Heart left ventricle (tissue), 16 donors: Measurements from ENCODE around the gene DHRS3. TPM values are rescaled to one million over a fixed set of nuclear protein-coding genes. Genes with fewer than 3 reads are reported as not detected.
"Not testable (repeated sequence)": the region's sequence is repeated elsewhere in the genome, so short reads cannot be mapped to it uniquely, and the experiment has no call there.

Experiments
- ATAC-seq, 4 donors: fragments of 200-7000 bp; cut with Tn5 transposase; one replicate each; pipeline ENCODE4 v1.9.1; 2020 to 2022; ENCODE audit warnings: moderate library complexity in 4 of 4, mild to moderate bottlenecking in 3 of 4, moderate number of reproducible peaks in 1 of 4
- DNase-seq, 5 donors: peaks; one replicate each; pipeline ENCODE4 v3.0.0-alpha.2; 2020
- H3K27ac ChIP-seq, 12 donors: fragments of 200-600 bp; sonication (generic) in 4 of 12; one replicate each; pipeline versions ENCODE4 v1.5.0 to v1.8.0; 2016 to 2022; ENCODE audit warnings: mild to moderate bottlenecking in 2 of 12
- H3K27me3 ChIP-seq, 9 donors: fragments of 200-600 bp; sonication (generic) in 2 of 9; one replicate each; pipeline versions ENCODE4 v1.5.1 to v1.8.0; 2016 to 2022; ENCODE audit warnings: mild to moderate bottlenecking in 3 of 9
- H3K36me3 ChIP-seq, 9 donors: fragments of 200-600 bp; sonication (generic) in 2 of 9; one replicate each; pipeline versions ENCODE4 v1.5.0 to v1.8.0; 2018 to 2022; ENCODE audit warnings: mild to moderate bottlenecking in 2 of 9
- H3K4me1 ChIP-seq, 12 donors: fragments of 200-600 bp; sonication (generic) in 4 of 12; one replicate each; pipeline versions ENCODE4 v1.5.0 to v1.8.0; 2016 to 2022; ENCODE audit warnings: mild to moderate bottlenecking in 3 of 12
- H3K4me3 ChIP-seq, 12 donors: fragments of 200-600 bp; sonication (generic) in 4 of 12; one replicate each; pipeline versions ENCODE4 v1.5.0 to v1.8.0; 2017 to 2022; ENCODE audit warnings: mild to moderate bottlenecking in 9 of 12, moderate library complexity in 4 of 12
- H3K9me3 ChIP-seq, 12 donors: fragments of 200-600 bp; sonication (generic) in 4 of 12; one replicate each; pipeline versions ENCODE4 v1.5.0 to v1.8.0; 2016 to 2022; ENCODE audit warnings: mild to moderate bottlenecking in 1 of 12
- CTCF ChIP-seq, 12 donors: fragments of 200-600 bp; sonication (generic) in 4 of 12; IDR thresholded peaks; one replicate each; pipeline versions ENCODE4 v1.5.0 to v1.8.0; 2018 to 2022; ENCODE audit warnings: antibody characterized with exemption in 12 of 12, mild to moderate bottlenecking in 5 of 12
- POLR2A ChIP-seq, 2 donors: fragments of 450-650 bp; IDR thresholded peaks; one replicate each; pipeline ENCODE4 v1.6.1; 2017; ENCODE audit warnings: antibody characterized with exemption in 2 of 2, mild to moderate bottlenecking in 2 of 2, moderate library complexity in 2 of 2
- WGBS, 4 donors: extraction: QIAGEN DNeasy Blood & Tissue Kit in 2 of 4; methylation state at CpG; one replicate each; pipeline versions ENCODE4 v1.1.5 to v1.1.7; 2013 to 2018; 5-methylcytosine and 5-hydroxymethylcytosine counted together
- intact Hi-C, 10 donors: fragments of 100-400 bp; cut with DNase I; formaldehyde crosslinking; loops; one replicate each; pipeline versions ENCODE4 v1.11.1 to v1.14.2; 2022
- polyA plus RNA-seq, 2 donors: library from polyadenylated mRNA; stranded (reverse); fragments of 200-250 nt; gene quantifications; one replicate each; pipeline ENCODE4 v1.2.3, GENCODE V29; 2013
- total RNA-seq, 9 donors: library from RNA; depleted of rRNA in 2 of 9; stranded (reverse); fragments of >200 nt in 2 of 9; fragmentation: NEBNext Ultra II Directional in 3 of 9; extraction: Animal tissue kit (Norgen Biotek cat#: 25700) in 3 of 9; gene quantifications; one replicate each; pipeline versions ENCODE4 v1.1.0 to v1.2.4, GENCODE V29; 2016 to 2023
- donor health status: ischemic (EF 13 %, LVEDD 7.1; RV severe dilation, severe dysfunction).
- donor health status: healthy with polysubstance abuse.
- donor health status: DM: no; HTN: yes; CAD: no.
- donor health status: DM: no; HTN: no; CAD: no.
- donor health status: ischemic (EF 25% LVEDD 6.9; RV normal size, moderate dysfunction).
- donor health status: ischemic (EF 25% LVEDD 5.7; RV mildly dilated, moderate dysfunction).
- donor health status: healthy.
- donor health status: DM: yes; HTN: yes; CAD: no.
- donor health status: ischemic (EF 35%, LVEDD 5.7; RV mildly dilated, moderate dysfunction).
- donor health status: nonischemic (EF 11% LVEDD 7.7; RV severe dilation, severe dysfunction).
- donor health status: DM: yes; HTN: yes; CAD: no.
- donor health status: PGD.
- donor health status: ischemic (EF 29% LVEDD 5.4; RV normal size, mild dysfunction).
- donor health status: nonischemic (EF 23%, LVEDD 6.1; RV moderate dilation, normal function).

The DHRS3 gene
- total and polyA plus RNA-seq, 11 donors = 28.6 to 102 (median 59.9) TPM

- no peak for ATAC-seq
- WGBS, 4 donors = 73 to 83% (median 79%) methylated on average over 13 to 17 of the region's 17 CpGs
These were observed 77.3 kb downstream of the DHRS3 start for GRCh38 chr1:12540580-12541273.

GRCh38 chr1:12539705-12540579, 78.1 kb downstream of the DHRS3 start:
- Histone ChIP-seq H3K27ac (peak overlapping the region in 11 of 12 donors; percentile 10 to 83 (median 55)), H3K9me3 (peaks cover 0 to 13% (median 3%) of the 10 kb centered on the region in 12 donors), H3K36me3 (no peaks in the 10 kb centered on the region), H3K4me3 (peak overlapping the region in 5 of 12 donors; percentile 3 to 31 (median 19)), H3K4me1 (peaks cover 0 to 37% (median 15%) of the 10 kb centered on the region in 12 donors), H3K27me3 (no peaks in the 10 kb centered on the region)
- TF ChIP-seq POLR2A (IDR thresholded peaks at IDR 0.05) (no peak), CTCF (IDR thresholded peaks at IDR 0.05) (no peak)
- ATAC-seq (peak; percentile 66 to 90 (median 84)), DNase-seq (peak; percentile 67 to 89 (median 78))
- 42 to 59% (median 49%) methylated on average over 33 to 34 of the region's 34 CpGs for WGBS, 4 donors
- intact Hi-C loops = loop anchor here in 2 of 10 donors (5.0 kb wide), 1 partner anchor 77 kb away; the partner anchor contains the start of gene DHRS3 (in 2 of the 2)

More at GRCh38 chr1:12540580-12541273, 77.3 kb downstream of the DHRS3 start:
- intact Hi-C loops = loop anchor here in 2 of 10 donors (5.0 kb wide), 1 partner anchor 77 kb away; the partner anchor contains the start of gene DHRS3 (in 2 of the 2)
- Histone ChIP-seq H3K4me3 (peak overlapping the region in 1 of 12 donors; percentile 3), H3K36me3 (no peaks in the 10 kb centered on the region), H3K27ac (peak overlapping the region in 11 of 12 donors; percentile 10 to 83 (median 39)), H3K4me1 (peaks cover 0 to 37% (median 15%) of the 10 kb centered on the region in 12 donors), H3K9me3 (peaks cover 0 to 8% (median 2%) of the 10 kb centered on the region in 12 donors), H3K27me3 (no peaks in the 10 kb centered on the region)
- TF ChIP-seq POLR2A (IDR thresholded peaks at IDR 0.05) (no peak), CTCF (IDR thresholded peaks at IDR 0.05) (no peak)
- no peak for DNase-seq

- peaks cover 0 to 37% (median 15%) of the 10 kb centered on the region in 12 donors for H3K4me1 ChIP-seq
- no peak overlapping the region for H3K4me3 ChIP-seq
- TF ChIP-seq POLR2A (IDR thresholded peaks at IDR 0.05) (no peak), CTCF (IDR thresholded peaks at IDR 0.05) (no peak)
- no peak for ATAC-seq
- DNase-seq = no peak
- H3K27ac ChIP-seq = peak overlapping the region in 6 of 12 donors; percentile 39 to 83 (median 70)
- H3K9me3 ChIP-seq = peaks cover 0 to 13% (median 3%) of the 10 kb centered on the region in 12 donors
- no peaks in the 10 kb centered on the region for H3K27me3 ChIP-seq
- 97 to 100% (median 99%) methylated on average over 1 to 2 of the region's 2 CpGs for WGBS, 4 donors
- H3K36me3 ChIP-seq = no peaks in the 10 kb centered on the region
- intact Hi-C loops = no loop called here
These were observed 78.7 kb downstream of the DHRS3 start for GRCh38 chr1:12539320-12539704.

GRCh38 chr1:12538536-12538935, 79.5 kb downstream of the DHRS3 start:
- ATAC-seq, H3K36me3 ChIP-seq, H3K27me3 ChIP-seq, DNase-seq, intact Hi-C loops, H3K4me3 ChIP-seq: not testable (repeated sequence)
- Histone ChIP-seq H3K27ac (peak overlapping the region in 1 of 12 donors; percentile 83), H3K9me3 (peaks cover 0 to 13% (median 3%) of the 10 kb centered on the region in 12 donors), H3K4me1 (peaks cover 0 to 37% (median 15%) of the 10 kb centered on the region in 12 donors)
- WGBS, 4 donors = 82 to 95% (median 88%) methylated on average over 3 of the region's 3 CpGs
